22Rv1 (cell line): Measurements from ENCODE around the gene HCRT.

Experiments used
- H3K27ac ChIP-seq: fragments of 450-650 bp; 2 replicates; pipeline ENCODE4 v1.5.1; 2017
- ZFX ChIP-seq: fragments of 450-650 bp; IDR thresholded peaks from 2 replicates; pipeline ENCODE4 v1.6.1; 2017; ENCODE audit warnings: antibody characterized with exemption, borderline replicate concordance
- TF ChIP-seq, protein P1 (sequence below): fragments of 450-650 bp; IDR thresholded peaks from 2 replicates; pipeline ENCODE4 v1.5.1; 2017; ENCODE audit warnings: mild to moderate bottlenecking

Gene HCRT

DNA sequence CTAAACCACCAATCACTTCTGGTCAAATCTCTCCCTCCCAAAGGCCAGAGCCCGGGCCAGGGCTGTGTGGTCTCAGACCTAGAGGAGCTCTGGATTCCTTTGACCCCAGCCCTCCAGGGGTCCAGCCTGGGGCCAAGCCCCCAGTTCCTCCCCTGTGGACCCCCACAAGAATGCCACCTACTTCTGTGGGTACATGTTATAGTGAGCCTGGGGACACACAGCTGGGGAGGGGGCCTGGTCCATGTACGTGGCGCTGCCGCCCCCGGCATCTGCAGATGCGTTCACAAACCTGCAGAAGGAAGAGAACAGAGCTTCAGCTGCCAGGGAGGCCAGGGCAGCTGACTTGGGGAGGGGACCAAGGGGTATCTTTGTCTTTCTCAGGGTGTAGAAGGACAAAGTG, 16.9 kb upstream of the HCRT start:
- TF ChIP-seq, protein P1, sequence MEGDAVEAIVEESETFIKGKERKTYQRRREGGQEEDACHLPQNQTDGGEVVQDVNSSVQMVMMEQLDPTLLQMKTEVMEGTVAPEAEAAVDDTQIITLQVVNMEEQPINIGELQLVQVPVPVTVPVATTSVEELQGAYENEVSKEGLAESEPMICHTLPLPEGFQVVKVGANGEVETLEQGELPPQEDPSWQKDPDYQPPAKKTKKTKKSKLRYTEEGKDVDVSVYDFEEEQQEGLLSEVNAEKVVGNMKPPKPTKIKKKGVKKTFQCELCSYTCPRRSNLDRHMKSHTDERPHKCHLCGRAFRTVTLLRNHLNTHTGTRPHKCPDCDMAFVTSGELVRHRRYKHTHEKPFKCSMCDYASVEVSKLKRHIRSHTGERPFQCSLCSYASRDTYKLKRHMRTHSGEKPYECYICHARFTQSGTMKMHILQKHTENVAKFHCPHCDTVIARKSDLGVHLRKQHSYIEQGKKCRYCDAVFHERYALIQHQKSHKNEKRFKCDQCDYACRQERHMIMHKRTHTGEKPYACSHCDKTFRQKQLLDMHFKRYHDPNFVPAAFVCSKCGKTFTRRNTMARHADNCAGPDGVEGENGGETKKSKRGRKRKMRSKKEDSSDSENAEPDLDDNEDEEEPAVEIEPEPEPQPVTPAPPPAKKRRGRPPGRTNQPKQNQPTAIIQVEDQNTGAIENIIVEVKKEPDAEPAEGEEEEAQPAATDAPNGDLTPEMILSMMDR, result no peak
- no peak for TF ChIP-seq ZFX
- H3K27ac ChIP-seq, result no peak overlapping the region

DNA sequence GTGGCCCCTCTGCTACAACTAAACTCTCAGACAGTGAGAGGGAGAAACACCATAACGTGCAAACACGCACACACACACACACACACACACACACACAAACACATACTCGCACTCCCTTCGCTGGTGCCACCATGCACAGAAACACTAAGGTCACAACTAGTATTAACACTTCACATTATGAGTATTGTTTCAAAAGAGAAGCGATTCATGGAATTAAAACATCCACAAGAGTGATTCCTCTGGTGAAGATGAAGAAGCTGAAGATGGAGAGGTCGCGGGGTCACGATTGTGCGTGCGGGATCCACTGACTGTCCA, 16.2 kb upstream of the HCRT start:
- TF ChIP-seq, protein P1, result no peak
- TF ChIP-seq ZFX, result no peak
- peak overlapping the region; percentile 52 for H3K27ac ChIP-seq

DNA sequence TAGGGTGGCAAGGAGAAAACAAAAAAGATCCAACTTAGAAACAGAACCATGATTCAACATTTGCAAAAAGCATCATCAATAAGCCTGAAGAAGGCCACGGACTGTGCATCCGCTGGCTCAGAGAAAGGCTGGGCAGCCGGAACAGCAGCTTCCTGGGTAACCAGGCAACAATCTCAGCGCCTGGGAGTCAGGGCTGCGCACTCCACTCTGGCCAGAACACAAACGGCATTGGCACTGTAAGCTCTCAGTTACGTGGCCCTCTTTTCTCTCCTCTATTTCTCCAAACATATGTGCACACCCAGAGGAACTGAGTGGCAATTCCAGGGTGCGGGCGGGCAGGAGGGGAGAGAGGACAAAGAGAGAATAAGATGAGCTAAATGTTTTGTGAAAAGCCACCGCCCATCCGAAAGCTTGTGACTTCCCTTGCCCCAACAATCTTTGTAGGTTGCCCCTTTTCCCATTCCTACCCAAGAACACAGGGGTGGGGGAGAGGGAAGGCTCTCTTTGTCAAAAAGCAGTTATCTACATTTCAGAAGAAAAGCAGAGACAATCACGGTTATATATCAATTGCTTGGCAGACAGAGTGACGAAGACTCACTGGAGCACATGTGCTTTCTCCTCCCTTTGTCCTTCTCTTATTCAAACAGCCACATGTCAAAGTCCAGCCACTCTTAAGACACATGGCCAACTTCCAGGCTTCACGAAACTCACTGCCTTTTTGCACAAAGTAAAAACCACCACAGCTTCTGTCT, 15.6 kb upstream of the HCRT start:
- H3K27ac ChIP-seq, result peak overlapping the region; percentile 52
- TF ChIP-seq ZFX, result no peak
- TF ChIP-seq, protein P1, result no peak

DNA sequence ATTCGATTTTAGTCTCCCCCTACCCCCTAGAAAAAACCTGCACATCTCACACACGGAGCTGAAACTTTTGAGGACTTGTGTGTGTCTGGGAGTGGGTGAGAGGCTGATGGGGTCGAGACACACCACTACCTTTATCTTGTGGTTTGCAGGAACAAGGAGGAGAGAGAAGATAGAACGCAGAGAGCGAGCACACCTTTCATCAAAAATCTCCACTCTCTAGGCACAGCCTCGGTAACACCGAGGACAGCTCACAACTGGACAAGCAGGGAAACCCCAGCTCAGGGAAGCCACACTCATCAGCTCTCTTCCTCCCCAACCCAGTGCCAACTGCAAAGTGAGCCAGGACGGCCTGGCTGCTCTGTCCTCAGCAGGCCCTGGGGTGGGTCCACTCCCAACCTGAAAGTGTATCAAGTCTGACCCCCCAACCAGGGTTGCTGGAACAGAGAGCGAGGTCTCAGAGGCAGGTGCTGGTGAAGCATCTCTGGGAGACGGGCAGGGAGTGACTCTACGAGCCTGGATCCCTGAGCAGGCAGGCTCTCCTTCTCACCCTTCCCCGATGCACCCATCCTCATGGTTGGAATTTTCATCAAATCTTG, 14.3 kb upstream of the HCRT start:
- TF ChIP-seq ZFX, result no peak
- TF ChIP-seq, protein P1, result no peak
- no peak overlapping the region for H3K27ac ChIP-seq

DNA sequence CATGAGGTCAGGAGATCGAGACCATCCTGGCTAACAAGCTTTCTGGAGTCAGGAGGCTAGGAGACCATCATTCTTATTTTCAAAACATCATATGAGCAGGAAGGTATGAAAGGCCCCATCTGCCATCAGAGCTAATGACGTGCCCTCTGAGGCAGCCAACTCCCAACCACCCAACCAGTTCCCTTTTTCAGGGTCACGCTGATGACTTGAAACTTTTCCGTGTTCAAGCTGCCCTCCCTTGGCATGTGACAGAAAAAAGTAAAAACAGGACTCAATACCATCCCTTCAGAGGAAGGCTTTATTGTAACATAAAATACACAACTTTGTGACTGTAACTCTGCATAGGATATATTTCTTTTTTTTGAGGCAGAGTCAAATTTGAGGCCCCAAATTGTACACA, 13.6 kb upstream of the HCRT start:
- no peak overlapping the region for H3K27ac ChIP-seq
- TF ChIP-seq ZFX, result no peak
- TF ChIP-seq, protein P1, result no peak

DNA sequence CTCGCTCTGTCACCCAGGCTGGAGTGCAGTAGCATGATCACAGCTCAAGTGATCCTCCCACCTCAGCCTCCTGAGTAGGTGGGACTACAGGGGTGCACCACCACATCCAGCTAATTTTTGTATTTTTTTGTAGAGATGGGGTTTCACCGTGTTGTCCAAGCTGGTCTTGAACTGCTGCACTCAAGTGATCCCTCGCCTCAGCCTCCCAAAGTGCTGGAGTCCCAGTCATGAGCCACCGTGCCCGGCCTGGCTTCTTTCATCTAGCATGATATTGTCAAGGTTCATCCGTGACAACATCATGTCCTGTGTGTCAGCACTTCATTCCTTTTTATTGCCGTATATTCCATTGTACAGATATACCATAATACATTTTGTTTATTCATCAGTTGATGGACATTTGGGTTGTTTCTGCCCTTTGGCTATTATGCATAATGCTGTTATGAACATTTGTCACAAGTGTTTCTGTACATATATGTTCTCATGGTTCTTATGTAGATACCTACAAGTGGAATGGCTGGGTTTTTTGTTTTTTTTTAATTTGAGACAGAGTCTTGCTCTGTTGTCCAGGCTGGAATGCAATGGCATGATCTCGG, 12.4 kb upstream of the HCRT start:
- no peak overlapping the region for H3K27ac ChIP-seq
- no peak for TF ChIP-seq ZFX
- TF ChIP-seq, protein P1, result no peak
